AG09319 (cell line): ENCODE results near the gene DHODH.
"Not testable (repeated sequence)": the region's sequence is repeated elsewhere in the genome, so short reads cannot be mapped to it uniquely, and the experiment has no call there.

Source experiments
- DNase-seq: peaks from one replicate; pipeline ENCODE4 v3.0.0-alpha.2; 2010; ENCODE audit warnings: low read depth; ENCODE audit errors: extremely low read depth
- TF ChIP-seq, protein P1 (sequence below): IDR thresholded peaks from 2 replicates; pipeline ENCODE4 v1.5.1; 2011; ENCODE audit warnings: low read depth, mild to moderate bottlenecking, inconsistent platforms, low read length, moderate library complexity

The DHODH gene

DNA sequence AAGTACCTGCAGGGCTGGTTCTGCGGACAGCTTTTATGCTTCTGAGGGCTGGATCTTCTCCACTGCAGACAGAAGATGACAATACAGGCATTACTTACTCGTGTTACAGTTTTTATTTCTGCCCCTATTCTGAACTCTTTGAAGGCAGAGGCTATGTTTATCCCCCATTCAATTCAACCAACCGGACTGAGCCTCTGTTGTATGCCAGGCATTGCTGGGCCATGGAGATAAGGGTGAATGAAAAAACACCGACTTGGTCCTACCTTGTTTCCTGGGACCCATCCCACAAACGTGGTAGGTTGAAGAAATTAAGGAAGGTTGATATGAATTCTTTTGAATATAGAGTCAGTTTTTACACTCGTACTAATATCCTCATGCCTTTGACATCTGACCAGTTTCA, 35.8 kb downstream of the DHODH start:
- no peak for DNase-seq
- TF ChIP-seq, protein P1, sequence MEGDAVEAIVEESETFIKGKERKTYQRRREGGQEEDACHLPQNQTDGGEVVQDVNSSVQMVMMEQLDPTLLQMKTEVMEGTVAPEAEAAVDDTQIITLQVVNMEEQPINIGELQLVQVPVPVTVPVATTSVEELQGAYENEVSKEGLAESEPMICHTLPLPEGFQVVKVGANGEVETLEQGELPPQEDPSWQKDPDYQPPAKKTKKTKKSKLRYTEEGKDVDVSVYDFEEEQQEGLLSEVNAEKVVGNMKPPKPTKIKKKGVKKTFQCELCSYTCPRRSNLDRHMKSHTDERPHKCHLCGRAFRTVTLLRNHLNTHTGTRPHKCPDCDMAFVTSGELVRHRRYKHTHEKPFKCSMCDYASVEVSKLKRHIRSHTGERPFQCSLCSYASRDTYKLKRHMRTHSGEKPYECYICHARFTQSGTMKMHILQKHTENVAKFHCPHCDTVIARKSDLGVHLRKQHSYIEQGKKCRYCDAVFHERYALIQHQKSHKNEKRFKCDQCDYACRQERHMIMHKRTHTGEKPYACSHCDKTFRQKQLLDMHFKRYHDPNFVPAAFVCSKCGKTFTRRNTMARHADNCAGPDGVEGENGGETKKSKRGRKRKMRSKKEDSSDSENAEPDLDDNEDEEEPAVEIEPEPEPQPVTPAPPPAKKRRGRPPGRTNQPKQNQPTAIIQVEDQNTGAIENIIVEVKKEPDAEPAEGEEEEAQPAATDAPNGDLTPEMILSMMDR: no peak

DNA sequence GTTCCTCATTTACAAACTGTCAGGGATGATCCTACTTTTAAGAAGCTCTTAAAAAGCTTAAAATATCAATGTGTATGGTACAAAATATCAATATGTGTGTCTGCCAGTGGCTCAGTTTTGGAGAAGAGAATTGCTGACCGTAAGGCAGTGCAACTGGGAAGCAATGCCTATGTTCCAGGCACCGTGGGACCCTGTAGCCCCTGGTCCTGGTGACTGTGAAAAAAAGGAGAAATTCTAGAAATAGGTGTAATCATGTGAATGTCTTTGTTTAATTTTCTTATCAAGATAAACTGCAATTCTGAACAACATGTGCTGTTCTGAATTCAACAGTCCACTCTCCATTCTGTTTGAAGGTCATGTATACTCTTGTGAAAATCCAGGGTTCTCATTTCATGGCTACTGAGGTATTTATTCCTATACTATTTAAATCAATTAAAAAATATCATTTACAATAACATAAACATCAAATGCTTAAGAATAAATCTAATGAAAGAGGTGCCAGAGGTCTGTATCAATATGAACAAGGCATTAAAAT, 36.3 kb downstream of the DHODH start:
- TF ChIP-seq, protein P1: no peak
- DNase-seq: no peak

DNA sequence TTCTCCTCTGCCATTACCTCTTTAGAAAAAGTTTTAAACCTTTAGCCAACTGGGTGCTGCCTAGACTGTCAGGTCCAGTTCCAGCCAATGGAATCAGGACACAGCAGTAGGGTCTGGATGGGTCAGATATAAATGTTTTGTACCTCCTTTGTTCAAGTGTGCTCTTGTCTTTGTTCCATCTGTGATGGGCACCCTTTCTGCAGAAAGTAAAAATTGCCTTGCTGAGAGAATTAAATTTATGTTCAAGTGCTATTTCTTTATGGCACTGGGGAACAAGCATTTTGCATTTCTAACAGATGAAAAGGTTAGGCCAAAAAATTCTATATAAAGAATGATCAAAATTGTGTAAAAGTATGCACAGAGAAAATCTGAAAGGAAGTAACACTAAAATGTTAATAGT, 40.6 kb downstream of the DHODH start:
- DNase-seq: no peak
- TF ChIP-seq, protein P1: no peak

DNA sequence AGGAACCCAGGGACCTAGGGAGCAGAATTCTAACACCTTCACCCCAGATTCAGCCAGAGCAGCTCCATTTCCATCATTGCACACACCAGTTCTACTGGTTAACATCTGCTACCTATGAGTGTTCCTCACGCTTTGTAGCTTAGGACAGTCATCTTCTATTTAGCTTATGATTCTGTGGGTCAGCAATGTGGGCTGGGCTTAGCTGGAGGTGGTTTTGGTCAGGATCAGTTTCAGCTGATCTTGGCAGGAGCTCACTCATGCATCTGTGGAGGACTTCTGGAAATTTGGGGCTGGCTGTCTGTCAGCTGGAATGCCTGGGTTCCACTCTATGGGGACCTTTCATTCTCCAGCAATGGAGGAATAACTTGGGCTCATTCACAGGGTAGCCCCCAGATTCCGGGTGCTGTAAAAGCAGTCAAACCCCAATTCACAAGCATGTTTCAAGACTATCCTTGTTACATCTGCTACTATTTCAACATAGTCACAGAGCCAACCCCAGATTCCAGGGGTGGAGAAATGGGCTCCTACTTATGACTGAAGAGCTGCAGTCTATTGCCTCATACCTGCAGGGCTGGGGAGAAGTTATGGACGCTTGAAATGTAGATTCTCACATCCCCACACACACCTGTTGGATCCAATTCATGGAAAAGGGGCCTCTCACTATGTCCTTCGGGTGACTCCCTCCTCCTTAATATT, 42.4 kb downstream of the DHODH start:
- DNase-seq: no peak
- TF ChIP-seq, protein P1: no peak

DNA sequence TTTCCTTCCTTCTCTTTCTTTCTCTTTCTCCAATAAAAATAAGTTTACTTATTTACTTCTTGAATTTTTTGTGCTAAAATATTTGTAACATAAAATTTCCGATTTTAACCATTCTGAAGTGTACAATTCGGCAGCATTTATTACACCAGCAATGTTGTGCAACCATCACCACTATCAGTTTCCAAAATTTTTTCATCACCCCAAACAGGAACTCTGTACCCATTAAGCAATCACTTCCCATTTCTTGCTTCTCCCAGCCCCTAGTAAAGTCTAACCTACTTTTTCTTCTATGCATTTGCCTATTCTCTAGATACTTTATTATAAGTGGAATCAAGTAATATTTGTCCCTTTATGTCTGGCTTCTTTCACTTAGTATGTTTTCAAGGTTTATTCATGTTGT, 43.3 kb downstream of the DHODH start:
- DNase-seq: no peak
- TF ChIP-seq, protein P1: no peak

DNA sequence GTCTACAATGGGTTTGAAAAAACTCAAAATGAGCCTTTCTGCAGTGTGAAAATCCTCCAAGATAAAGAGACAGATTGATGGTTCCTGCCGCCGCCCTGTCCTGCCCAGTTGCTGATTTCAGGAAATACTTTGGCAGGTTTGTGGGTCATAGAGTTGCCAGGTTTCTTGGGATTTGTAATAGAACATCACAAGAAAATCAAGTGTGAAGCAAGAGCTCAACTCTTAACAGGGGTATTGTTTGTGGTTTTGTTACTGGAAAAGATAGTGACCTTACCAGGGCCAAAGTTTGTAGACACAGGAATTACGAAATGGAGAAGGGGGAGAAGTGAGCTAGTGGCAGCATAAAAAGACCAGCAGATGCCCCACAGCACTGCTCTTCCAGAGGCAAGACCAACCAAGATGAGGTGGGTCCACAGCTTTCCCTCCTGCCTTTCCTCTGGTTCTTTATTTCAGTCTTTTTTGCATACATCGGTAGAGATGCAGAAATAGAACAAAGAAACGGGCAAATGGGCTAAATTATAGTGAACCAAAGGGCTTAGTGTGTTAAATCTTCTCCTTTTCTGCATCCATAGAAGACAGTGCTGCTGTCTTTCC, 45.8 kb downstream of the DHODH start, which contains the start of gene HP:
Gene HP (plus strand): TSS at position 252 of the 594 bp plus-strand sequence. CDS start 148 bp downstream, at position 400.
- DNase-seq: not testable (repeated sequence)

DNA sequence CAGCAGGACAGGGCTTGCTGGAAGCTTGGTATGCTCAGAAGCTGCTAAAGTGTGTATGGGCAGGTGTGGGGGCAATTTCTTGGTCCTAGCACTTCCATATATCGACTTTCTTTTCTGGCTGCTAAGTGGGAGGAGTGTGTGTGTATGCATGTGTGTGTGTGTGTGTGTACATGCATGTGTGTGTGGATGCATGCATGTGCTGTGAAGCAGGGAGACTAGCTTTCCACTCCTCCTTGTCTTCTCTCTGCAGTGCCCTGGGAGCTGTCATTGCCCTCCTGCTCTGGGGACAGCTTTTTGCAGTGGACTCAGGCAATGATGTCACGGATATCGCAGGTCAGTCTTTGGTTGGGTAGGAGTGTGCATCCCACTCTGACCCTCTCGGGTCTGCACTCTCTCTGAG, 47.4 kb downstream of the DHODH start:
- DNase-seq: no peak
- TF ChIP-seq, protein P1: no peak

DNA sequence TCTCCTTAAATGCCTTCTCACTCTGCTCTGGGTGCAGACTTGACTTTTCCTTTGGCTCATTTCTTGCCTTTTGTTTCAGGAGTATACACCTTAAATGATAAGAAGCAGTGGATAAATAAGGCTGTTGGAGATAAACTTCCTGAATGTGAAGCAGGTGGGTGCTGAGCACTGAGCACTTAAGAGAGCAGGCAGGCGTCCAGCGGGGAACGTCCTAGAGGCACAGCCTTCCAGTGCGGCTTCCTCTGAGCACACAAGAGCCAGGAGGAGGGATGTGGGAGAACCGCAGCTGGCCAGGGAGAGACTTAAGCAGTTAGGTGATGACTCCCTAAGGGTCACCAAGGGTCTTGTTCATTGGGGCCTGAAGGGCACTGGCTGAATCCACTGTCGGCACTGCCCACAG, 48.8 kb downstream of the DHODH start:
- not testable (repeated sequence) for DNase-seq

DNA sequence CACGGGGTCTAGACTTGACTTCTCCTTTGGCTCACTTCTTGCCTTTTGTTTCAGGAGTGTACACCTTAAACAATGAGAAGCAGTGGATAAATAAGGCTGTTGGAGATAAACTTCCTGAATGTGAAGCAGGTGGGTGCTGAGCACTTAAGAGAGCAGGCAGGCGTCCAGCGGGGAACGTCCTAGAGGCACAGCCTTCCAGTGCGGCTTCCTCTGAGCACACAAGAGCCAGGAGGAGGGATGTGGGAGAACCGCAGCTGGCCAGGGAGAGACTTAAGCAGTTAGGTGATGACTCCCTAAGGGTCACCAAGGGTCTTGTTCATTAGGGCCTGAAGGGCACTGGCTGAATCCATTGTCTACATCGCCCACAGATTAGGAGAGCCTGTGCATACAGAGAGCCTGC, 50.5 kb downstream of the DHODH start:
- not testable (repeated sequence) for DNase-seq
